PFSK-1 (cell line): ENCODE results near the gene CAPZA1.

Experiments
- FOXP2 ChIP-seq: optimal IDR thresholded peaks from 2 replicates; pipeline ENCODE3; 2011; ENCODE audit warnings: borderline replicate concordance, control low read depth, inconsistent platforms; ENCODE audit not compliant: insufficient read depth; ENCODE audit errors: extremely low read length, extremely low read depth
- POLR2AphosphoS5 ChIP-seq: IDR thresholded peaks from 2 replicates; pipeline ENCODE4 v1.6.1; 2012; ENCODE audit warnings: low read depth, mild to moderate bottlenecking, control low read depth, low read length, moderate library complexity
- REST ChIP-seq, 2 experiments: IDR thresholded peaks; 2 replicates each; pipeline versions ENCODE4 v1.6.1 to v1.8.0; 2011 to 2012; ENCODE audit warnings: low read depth in 2 of 2, low read length in 2 of 2, control low read depth in 1 of 2, inconsistent platforms in 1 of 2, mild to moderate bottlenecking in 1 of 2, moderate library complexity in 1 of 2; ENCODE audit not compliant: insufficient read depth in 1 of 2
- SIN3A ChIP-seq: IDR thresholded peaks from 2 replicates; pipeline ENCODE4 v1.6.1; 2012; ENCODE audit warnings: mild to moderate bottlenecking, low read length, moderate library complexity, borderline replicate concordance; ENCODE audit not compliant: insufficient read depth
- TAF1 ChIP-seq: IDR thresholded peaks from 2 replicates; pipeline ENCODE4 v1.6.1; 2012; ENCODE audit warnings: low read length, control low read depth, borderline replicate concordance; ENCODE audit not compliant: insufficient read depth

CAPZA1 gene

GRCh38 chr1:112583366-112583765, 36.3 kb upstream of the CAPZA1 start:
- TF ChIP-seq FOXP2 (no peak), POLR2AphosphoS5 (no peak), REST (IDR thresholded peaks at IDR 0.05; ENCODE audit: insufficient read depth in 1 of 2, low read depth in 2 of 2, low read length in 2 of 2) (no peak), SIN3A (no peak), TAF1 (no peak)

DNA sequence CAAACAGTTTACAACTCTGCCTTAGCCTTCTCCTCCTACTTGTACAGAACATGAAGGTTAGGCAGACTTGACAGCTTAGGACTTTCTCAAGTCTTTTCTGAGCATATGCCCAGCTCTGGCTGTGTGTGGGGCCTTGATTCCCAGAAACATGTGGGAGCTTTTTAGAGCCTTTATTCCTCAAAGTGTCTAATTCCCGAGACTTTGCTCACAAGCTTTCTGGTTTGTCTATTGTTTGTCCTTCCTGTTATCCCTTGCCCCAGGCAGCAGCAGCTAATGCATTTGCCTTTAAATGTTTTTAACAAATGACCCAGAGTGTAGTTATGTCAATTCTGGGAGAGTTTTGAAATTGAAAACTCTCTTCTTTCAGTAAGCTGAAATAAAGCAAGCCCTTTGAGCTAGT, 29.9 kb upstream of the CAPZA1 start:
- no peak for TF ChIP-seq FOXP2
- no peak for TF ChIP-seq SIN3A
- no peak for TF ChIP-seq TAF1
- no peak for TF ChIP-seq REST (IDR thresholded peaks at IDR 0.05; ENCODE audit: insufficient read depth in 1 of 2, low read depth in 2 of 2, low read length in 2 of 2)
- no peak for TF ChIP-seq POLR2AphosphoS5

- TF ChIP-seq REST (IDR thresholded peaks at IDR 0.05; ENCODE audit: insufficient read depth in 1 of 2, low read depth in 2 of 2, low read length in 2 of 2) (no peak), SIN3A (no peak), POLR2AphosphoS5 (no peak), TAF1 (no peak), FOXP2 (no peak)
Observed at GRCh38 chr1:112594208-112594876, 25.3 kb upstream of the CAPZA1 start.

DNA sequence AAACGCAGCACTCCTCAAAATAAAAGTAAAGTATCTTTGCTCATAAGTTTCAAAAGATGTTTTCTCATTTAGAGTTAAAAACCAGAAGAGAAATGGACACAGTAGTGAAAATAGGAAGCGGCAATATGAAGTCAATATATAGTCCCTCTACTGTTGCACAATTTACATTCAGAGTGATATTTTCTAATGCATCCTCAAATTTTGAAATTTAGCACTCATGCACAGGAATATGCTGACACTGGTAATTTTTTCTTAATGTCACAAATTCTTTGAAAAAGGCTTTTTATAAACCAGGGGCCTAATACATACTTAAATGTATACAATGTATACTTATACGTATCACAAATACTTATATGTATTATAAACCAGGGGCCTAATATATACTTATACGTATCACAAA, 20.2 kb upstream of the CAPZA1 start:
- TF ChIP-seq TAF1, result no peak
- no peak for TF ChIP-seq REST (IDR thresholded peaks at IDR 0.05; ENCODE audit: insufficient read depth in 1 of 2, low read depth in 2 of 2, low read length in 2 of 2)
- no peak for TF ChIP-seq SIN3A
- no peak for TF ChIP-seq FOXP2
- TF ChIP-seq POLR2AphosphoS5, result no peak

DNA sequence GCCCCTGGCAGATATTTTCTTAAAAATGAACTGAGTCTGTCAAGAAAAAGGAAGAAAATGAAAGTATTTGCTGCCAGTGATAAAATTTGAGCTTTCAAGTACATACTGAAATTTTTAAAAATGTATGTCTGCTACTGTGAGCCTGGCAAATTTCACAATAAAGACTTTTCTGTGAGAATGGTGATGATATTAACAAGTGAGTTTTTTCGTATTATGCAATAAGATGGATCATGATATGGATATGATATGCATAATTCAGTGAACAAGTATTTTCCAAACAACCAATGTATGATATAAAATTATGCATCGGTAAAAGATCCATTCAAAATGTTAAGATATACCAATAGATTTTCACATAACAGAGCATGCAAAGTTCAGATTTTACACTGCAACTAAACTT, 16.6 kb upstream of the CAPZA1 start:
- no peak for TF ChIP-seq REST (IDR thresholded peaks at IDR 0.05; ENCODE audit: insufficient read depth in 1 of 2, low read depth in 2 of 2, low read length in 2 of 2)
- no peak for TF ChIP-seq POLR2AphosphoS5
- no peak for TF ChIP-seq FOXP2
- TF ChIP-seq SIN3A, result no peak
- no peak for TF ChIP-seq TAF1
